Trophoblast cell (in vitro differentiated cells and primary cell): ENCODE measurements around the gene CTDSPL.
"Not testable (repeated sequence)": the region's sequence is repeated elsewhere in the genome, so short reads cannot be mapped to it uniquely, and the experiment has no call there.

Experiments used
- DNase-seq, 2 donors: peaks; one replicate each; pipeline ENCODE4 v3.0.0-alpha.2; 2016
- H2AFZ ChIP-seq: 2 replicates; pipeline ENCODE4 v1.6.1; 2013; ENCODE audit warnings: low read length, moderate library complexity, mild to moderate bottlenecking; ENCODE audit not compliant: insufficient read depth, poor library complexity
- H2AK5ac ChIP-seq: 2 replicates; pipeline ENCODE4 v1.6.1; 2013; ENCODE audit warnings: mild to moderate bottlenecking, low read length
- H2BK120ac ChIP-seq: 2 replicates; pipeline ENCODE4 v1.6.1; 2013; ENCODE audit warnings: low read length, mild to moderate bottlenecking, moderate library complexity; ENCODE audit not compliant: insufficient read depth, poor library complexity
- H2BK12ac ChIP-seq: 2 replicates; pipeline ENCODE4 v1.6.1; 2013; ENCODE audit warnings: mild to moderate bottlenecking, low read length, moderate library complexity
- H2BK5ac ChIP-seq: 2 replicates; pipeline ENCODE4 v1.6.1; 2013; ENCODE audit warnings: low read length, low read depth, moderate library complexity, mild to moderate bottlenecking; ENCODE audit not compliant: poor library complexity
- H3K14ac ChIP-seq: 2 replicates; pipeline ENCODE4 v1.6.1; 2013; ENCODE audit warnings: mild to moderate bottlenecking, low read length
- H3K18ac ChIP-seq: 2 replicates; pipeline ENCODE4 v1.6.1; 2013; ENCODE audit warnings: mild to moderate bottlenecking, low read length
- H3K23ac ChIP-seq: 2 replicates; pipeline ENCODE4 v1.6.1; 2013; ENCODE audit warnings: low read length
- H3K27ac ChIP-seq: 2 replicates; pipeline ENCODE4 v1.5.1; 2013; ENCODE audit warnings: low read depth, mild to moderate bottlenecking, inconsistent platforms, low read length, moderate library complexity
- H3K27me3 ChIP-seq: 2 replicates; pipeline ENCODE4 v1.6.1; 2013; ENCODE audit warnings: inconsistent platforms, mild to moderate bottlenecking, low read length, moderate library complexity; ENCODE audit not compliant: insufficient read depth
- H3K36me3 ChIP-seq, 2 experiments: 1 replicate in 1 of 2; 2 replicates in 1 of 2; pipeline ENCODE4 v1.6.1; 2013; ENCODE audit warnings: low read length in 2 of 2, mild to moderate bottlenecking in 2 of 2, moderate library complexity in 1 of 2; ENCODE audit not compliant: insufficient read depth in 2 of 2, control insufficient read depth in 1 of 2
- H3K4ac ChIP-seq: 2 replicates; pipeline ENCODE4 v1.6.1; 2013; ENCODE audit warnings: low read depth, mild to moderate bottlenecking, low read length, moderate library complexity
- H3K4me1 ChIP-seq, 2 experiments: 1 replicate in 1 of 2; 2 replicates in 1 of 2; pipeline ENCODE4 v1.6.1; 2013; ENCODE audit warnings: low read length in 2 of 2, mild to moderate bottlenecking in 2 of 2, moderate library complexity in 1 of 2; ENCODE audit not compliant: insufficient read depth in 2 of 2, control insufficient read depth in 1 of 2
- H3K4me2 ChIP-seq: 2 replicates; pipeline ENCODE4 v1.6.1; 2013; ENCODE audit warnings: inconsistent platforms, mild to moderate bottlenecking, low read length, moderate library complexity
- H3K4me3 ChIP-seq: 2 replicates; pipeline ENCODE4 v1.5.1; 2013; ENCODE audit warnings: mild to moderate bottlenecking, low read depth, low read length, inconsistent platforms
- H3K79me1 ChIP-seq: one replicate; pipeline ENCODE4 v1.6.1; 2013; ENCODE audit warnings: low read length
- H3K79me2 ChIP-seq: 2 replicates; pipeline ENCODE4 v1.6.1; 2013; ENCODE audit warnings: low read length, mild to moderate bottlenecking; ENCODE audit not compliant: control insufficient read depth, insufficient read depth, poor library complexity
- H3K9ac ChIP-seq: 2 replicates; pipeline ENCODE4 v1.6.1; 2013; ENCODE audit warnings: mild to moderate bottlenecking, low read length
- H3K9me3 ChIP-seq: 2 replicates; pipeline ENCODE4 v1.6.1; 2013; ENCODE audit warnings: low read depth, mild to moderate bottlenecking, control low read depth, inconsistent platforms, low read length; ENCODE audit not compliant: insufficient read depth
- H4K12ac ChIP-seq: 2 replicates; pipeline ENCODE4 v1.6.1; 2013; ENCODE audit warnings: low read depth, mild to moderate bottlenecking, low read length, moderate library complexity
- H4K8ac ChIP-seq: 2 replicates; pipeline ENCODE4 v1.6.1; 2013; ENCODE audit warnings: low read depth, mild to moderate bottlenecking, low read length, moderate library complexity
- H4K91ac ChIP-seq: one replicate; pipeline ENCODE4 v1.6.1; 2013; ENCODE audit warnings: low read depth, mild to moderate bottlenecking, low read length, moderate library complexity
- WGBS: extraction: QIAGEN DNeasy Blood & Tissue Kit; methylation state at CpG from one replicate; pipeline ENCODE4 v1.1.7; 2013; ENCODE audit warnings: missing lambda C conversion rate; ENCODE audit not compliant: insufficient read length, insufficient coverage; ENCODE audit errors: extremely low coverage; 5-methylcytosine and 5-hydroxymethylcytosine counted together

Gene CTDSPL

DNA sequence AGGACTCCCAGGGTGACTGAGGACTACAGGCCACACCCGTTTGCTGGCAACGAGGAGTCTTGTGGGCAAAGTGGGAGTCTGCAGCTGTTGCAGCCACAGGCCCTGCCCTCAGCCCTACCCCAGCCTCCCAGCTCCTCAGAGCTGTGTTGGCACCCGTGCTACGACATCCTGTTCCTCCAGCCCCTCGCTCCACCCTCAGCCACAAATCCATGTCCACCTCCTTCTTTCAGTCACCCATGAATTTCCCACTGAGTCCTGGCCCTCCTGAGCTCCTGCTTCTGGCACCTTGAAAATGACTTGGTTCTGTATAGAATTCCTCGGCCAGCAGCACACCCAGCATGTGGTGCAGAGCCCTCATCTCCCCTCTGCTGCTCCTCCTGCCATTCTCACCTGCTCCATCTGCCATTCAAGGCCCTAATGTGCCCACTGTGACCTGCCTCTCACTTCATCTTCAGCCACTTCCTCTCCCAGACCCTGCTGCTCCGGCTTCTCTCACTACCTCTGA is 108.0 kb downstream of the CTDSPL start:
- no peak overlapping the region for H2AFZ ChIP-seq
- H3K4me2 ChIP-seq = no peak overlapping the region
- H3K14ac ChIP-seq = no peak overlapping the region
- no peak overlapping the region for H4K12ac ChIP-seq
- H3K4ac ChIP-seq = no peak overlapping the region
- H3K9me3 ChIP-seq = peaks cover 3% of the 10 kb centered on the region
- H3K79me2 ChIP-seq = no peaks in the 10 kb centered on the region
- no peak overlapping the region for H2BK5ac ChIP-seq
- no peak overlapping the region for H2AK5ac ChIP-seq
- no peak overlapping the region for H2BK12ac ChIP-seq
- DNase-seq = no peak
- H3K4me3 ChIP-seq = no peak overlapping the region
- no peak overlapping the region for H2BK120ac ChIP-seq
- H3K27ac ChIP-seq = no peak overlapping the region
- no peak overlapping the region for H3K9ac ChIP-seq
- no peak overlapping the region for H4K91ac ChIP-seq
- peaks cover 0 to 2% of the 10 kb centered on the region in 2 experiments for H3K4me1 ChIP-seq
- no CpG with 5 or more reads among the region's 7 CpGs for WGBS
- H3K23ac ChIP-seq = no peak overlapping the region
- peaks cover 12 to 13% of the 10 kb centered on the region in 2 experiments for H3K36me3 ChIP-seq
- H4K8ac ChIP-seq = no peak overlapping the region
- no peaks in the 10 kb centered on the region for H3K79me1 ChIP-seq
- H3K27me3 ChIP-seq = no peaks in the 10 kb centered on the region
- H3K18ac ChIP-seq = no peak overlapping the region

DNA sequence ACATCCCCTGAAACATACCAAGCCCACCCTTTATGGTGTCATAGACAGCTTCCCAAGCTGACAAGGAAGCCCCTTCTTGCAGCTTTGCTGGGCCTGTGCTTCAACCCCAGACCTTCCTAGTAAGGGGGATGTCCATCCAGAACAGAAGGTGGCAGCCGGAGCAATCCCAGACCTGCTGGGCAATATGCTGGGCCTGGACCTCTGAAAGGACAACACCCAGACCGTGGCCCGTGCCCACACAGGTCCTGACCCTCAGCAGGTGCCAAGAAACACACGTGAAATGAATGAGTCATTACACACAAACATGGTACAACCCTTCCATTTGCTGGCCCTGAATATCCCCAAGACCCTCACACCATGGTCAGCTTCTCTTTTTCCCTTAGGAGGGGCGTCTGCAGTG is 109.1 kb downstream of the CTDSPL start:
- Histone ChIP-seq H4K91ac (no peak overlapping the region), H2BK120ac (no peak overlapping the region), H4K8ac (no peak overlapping the region), H3K9me3 (peaks cover 3% of the 10 kb centered on the region), H3K4me3 (no peak overlapping the region), H2BK12ac (no peak overlapping the region), H3K79me1 (no peaks in the 10 kb centered on the region), H4K12ac (no peak overlapping the region), H3K4me1 (peaks cover 0 to 2% of the 10 kb centered on the region in 2 experiments), H3K4me2 (no peak overlapping the region), H3K36me3 (peaks cover 14 to 16% of the 10 kb centered on the region in 2 experiments), H3K27me3 (no peaks in the 10 kb centered on the region), H3K23ac (no peak overlapping the region), H3K9ac (no peak overlapping the region), H3K14ac (no peak overlapping the region), H3K79me2 (no peaks in the 10 kb centered on the region), H3K18ac (no peak overlapping the region), H2BK5ac (no peak overlapping the region), H3K27ac (no peak overlapping the region), H2AFZ (no peak overlapping the region), H2AK5ac (no peak overlapping the region), H3K4ac (no peak overlapping the region)
- DNase-seq = no peak
- WGBS = no CpG with 5 or more reads among the region's 5 CpGs

DNA sequence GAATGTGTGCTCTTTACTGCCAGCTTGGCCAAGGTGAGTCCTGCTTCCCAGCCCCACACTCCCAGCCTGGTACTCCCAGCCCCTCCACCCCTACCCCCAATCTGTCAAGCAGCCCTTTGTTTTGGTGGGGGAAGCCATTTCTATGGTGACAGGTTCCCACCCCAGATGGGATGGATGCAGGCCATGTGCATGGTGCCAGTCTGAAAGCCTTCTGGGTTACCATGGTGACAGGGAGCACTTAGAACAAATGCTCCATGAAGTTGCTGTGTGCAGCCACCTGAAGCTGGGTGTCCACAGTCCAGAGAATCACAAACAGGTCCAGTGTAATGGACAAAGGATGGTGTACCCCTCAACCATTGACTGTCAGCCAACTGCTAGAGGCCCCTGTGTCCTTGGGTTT is 109.8 kb downstream of the CTDSPL start:
- H3K79me1 ChIP-seq = no peaks in the 10 kb centered on the region
- no peak overlapping the region for H3K27ac ChIP-seq

DNA sequence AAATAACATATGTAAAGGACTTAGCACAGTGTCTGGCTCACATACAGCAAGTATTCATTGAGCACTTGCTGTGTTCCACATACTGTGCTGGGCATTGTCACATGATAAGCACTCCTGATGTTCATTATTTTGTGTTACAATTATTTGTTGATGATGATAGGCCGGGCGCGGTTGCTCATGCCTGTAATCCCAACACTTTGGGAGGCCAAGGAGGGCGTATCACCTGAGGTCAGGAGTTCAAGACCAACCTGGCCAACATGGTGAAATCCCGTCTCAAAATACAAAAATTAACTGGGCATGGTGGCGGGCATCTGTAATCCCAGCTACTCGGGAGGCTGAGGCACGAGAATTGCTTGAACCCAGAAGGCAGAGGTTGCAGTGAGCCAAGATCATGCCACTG is 110.4 kb downstream of the CTDSPL start:
- peaks cover 18 to 20% of the 10 kb centered on the region in 2 experiments for H3K36me3 ChIP-seq
- H4K12ac ChIP-seq, H3K14ac ChIP-seq, H3K4ac ChIP-seq, H2BK12ac ChIP-seq, H3K4me3 ChIP-seq, H3K4me2 ChIP-seq, H4K8ac ChIP-seq, H3K9ac ChIP-seq, H3K18ac ChIP-seq, H2BK5ac ChIP-seq, H3K79me2 ChIP-seq, H3K27ac ChIP-seq, H2BK120ac ChIP-seq, H3K79me1 ChIP-seq, H4K91ac ChIP-seq, H3K27me3 ChIP-seq, H3K9me3 ChIP-seq, H2AFZ ChIP-seq, H2AK5ac ChIP-seq, H3K4me1 ChIP-seq, H3K23ac ChIP-seq, DNase-seq: not testable (repeated sequence)
- no CpG with 5 or more reads among the region's 8 CpGs for WGBS

More for the DNA sequence above, 109.8 kb downstream of the CTDSPL start:
- Histone ChIP-seq H4K91ac (no peak overlapping the region), H3K14ac (no peak overlapping the region), H3K4me3 (no peak overlapping the region), H2AK5ac (no peak overlapping the region), H3K4me2 (no peak overlapping the region), H3K9me3 (peaks cover 3% of the 10 kb centered on the region), H4K8ac (no peak overlapping the region), H4K12ac (no peak overlapping the region), H2AFZ (no peak overlapping the region), H3K4ac (no peak overlapping the region), H3K79me2 (no peaks in the 10 kb centered on the region), H3K18ac (no peak overlapping the region), H3K23ac (no peak overlapping the region), H3K4me1 (peaks cover 0 to 2% of the 10 kb centered on the region in 2 experiments), H2BK12ac (no peak overlapping the region), H3K36me3 (peaks cover 18% of the 10 kb centered on the region in 2 experiments), H3K27me3 (no peaks in the 10 kb centered on the region), H2BK120ac (no peak overlapping the region), H3K9ac (no peak overlapping the region), H2BK5ac (no peak overlapping the region)
- no peak for DNase-seq
